ENCODE measurements around the gene PRKD1.
A peak's percentile ranks its signal among the peaks of the same experiment; 100 is the strongest.

Gene PRKD1

DNA sequence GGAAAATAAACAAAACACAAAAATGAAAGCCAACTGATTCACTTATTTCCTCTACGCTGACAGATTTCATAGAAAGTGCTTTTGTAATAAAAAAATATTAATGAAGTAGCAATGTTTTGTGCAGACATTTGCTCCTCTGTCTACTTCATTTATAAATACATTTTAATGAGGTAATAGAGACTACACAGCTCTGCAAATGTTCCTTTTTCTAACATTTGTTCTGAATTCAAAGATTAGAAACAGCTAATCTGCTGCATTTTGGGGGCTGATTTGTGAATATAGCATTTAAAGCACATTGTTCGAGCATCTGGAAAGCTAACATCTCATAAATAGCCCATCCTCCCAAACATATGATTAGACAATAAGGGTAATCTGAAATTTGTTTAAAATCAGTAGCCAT, 97.8 kb downstream of the PRKD1 start:
- no peak for DNase-seq

DNA sequence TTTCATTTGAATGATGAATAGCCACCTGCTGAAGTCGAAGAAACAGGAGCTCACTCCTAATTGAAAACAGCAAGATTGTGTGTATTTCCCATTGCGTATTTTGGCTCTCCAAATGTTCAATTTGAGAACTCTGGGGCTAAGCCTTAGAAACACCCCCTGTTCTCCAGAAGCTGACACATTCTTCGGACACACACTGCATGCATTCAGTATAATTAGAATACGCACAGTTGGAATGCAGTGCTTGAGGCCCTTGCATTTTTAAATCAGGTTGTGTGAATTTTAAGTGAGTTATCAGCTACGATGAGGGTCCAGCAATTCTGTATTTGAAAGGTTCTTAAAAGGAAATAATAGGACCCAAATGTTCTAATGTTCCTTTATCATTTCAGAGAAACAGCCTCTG, 103.8 kb downstream of the PRKD1 start:
- no peak for DNase-seq

DNA sequence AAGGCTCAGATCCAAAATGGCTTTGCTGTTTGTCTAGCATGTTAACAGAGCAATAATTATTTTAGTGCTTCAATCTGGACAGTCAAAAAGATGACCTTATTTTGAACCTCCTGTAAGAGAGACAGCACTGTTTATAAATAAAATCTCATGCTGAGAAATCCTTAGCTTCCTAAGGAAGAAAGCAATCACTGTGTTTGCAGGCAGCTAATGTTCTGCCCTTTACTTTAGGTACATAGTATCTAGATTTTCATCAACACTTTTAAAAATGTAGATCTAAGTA, 105.3 kb downstream of the PRKD1 start:
- DNase-seq = no peak

DNA sequence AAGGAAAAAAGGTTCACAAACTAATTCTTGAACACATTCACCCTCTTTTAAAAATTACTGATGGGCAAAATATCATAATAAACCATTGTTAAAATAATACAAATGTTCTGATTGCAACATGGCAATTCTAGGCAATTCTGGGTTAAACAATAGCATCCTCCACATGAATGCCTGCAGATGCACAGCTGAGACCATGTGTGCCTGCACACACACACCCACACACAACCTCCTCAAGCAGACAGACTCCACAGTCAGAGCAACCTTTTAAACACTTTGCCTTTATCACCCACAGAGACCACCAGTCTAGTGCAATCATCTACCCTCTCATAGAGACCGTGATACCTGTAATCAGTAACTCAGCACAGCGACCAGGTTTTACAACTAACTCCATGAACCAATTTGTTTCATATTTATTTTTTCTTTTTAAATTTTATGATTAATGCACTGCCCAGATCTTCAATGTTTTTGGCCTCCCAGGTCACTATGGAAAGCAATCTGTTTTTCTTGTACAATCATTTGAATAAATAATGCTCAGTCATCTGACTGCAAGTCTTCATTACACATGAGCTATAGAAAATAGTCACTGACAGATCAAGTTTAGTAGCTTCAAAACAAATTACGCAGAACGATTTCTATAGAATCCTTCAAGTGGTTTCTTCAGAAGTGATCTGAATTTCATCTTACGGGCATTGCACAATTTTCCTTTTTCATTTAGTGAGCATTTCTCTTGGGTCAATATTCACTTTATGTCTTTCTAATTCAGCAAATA, 105.8 kb downstream of the PRKD1 start:
- DNase-seq = no peak

DNA sequence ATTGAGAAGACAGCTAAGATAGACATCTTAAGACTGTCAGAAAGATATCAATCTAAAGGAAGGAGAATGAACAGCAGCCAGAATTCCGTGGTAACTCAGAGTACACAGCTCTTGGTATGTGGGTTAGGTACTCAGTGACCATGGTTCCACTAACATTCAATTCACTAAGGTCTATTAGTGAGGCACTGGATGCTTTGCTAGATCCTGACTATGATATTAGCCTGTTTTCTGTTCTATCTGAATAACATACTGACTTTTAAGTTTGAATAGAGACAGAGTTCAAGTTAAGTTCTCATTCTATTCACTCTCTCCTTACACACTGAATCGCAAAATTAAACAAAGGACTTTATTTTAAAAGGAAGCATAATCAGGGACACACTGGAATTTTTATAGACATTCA, 106.4 kb downstream of the PRKD1 start:
- no peak for DNase-seq

- no peak for DNase-seq
Measured at GRCh38 chr14:29820785-29821184, 106.9 kb downstream of the PRKD1 start.

GRCh38 chr14:29817767-29818405, 109.8 kb downstream of the PRKD1 start:
- no peak for DNase-seq

GRCh38 chr14:29815016-29815674, 112.5 kb downstream of the PRKD1 start:
- DNase-seq = no peak

DNA sequence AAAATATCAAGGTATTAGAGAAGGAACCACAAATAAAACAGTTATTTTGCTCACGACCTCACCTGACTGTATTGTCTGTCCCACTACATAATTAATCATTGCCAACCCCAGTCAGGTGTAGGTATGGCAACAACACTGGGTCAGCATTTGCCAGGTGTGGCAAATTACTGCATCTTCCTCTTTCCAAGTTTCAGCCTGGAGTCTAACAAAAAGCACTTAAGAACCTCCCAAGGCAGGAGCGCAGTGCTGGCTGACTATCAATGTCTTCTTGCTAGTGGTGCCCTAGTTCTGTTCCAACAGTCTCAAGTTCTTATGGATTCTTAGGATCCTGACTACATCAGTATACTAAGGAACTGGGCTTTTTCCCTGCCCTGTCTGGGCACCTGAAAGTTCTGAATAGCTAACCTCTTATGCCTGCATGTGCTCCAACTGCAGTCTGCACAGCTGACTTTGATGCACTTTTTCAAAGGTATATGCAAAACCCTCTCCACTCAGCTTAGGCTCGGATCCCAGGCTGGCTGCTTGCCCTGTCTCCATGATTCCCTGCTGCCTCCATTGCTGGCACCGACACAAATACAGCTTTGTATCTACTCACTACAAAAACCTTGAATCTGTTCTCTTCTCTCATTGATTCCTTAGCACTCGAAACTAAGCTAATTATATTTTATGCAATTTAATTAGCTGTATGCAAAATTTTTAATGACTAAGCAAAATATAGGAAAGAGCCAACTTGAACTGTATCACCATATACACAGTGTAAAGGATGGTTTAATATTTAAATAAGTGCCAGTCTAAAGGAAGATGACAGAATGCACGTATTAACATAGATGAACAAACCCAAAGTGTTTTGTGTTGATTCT, 113.3 kb downstream of the PRKD1 start:
- DNase-seq = peak; percentile 82

- DNase-seq = peak; percentile 38
Measured at GRCh38 chr14:29810682-29811081, 117.0 kb downstream of the PRKD1 start.

DNA sequence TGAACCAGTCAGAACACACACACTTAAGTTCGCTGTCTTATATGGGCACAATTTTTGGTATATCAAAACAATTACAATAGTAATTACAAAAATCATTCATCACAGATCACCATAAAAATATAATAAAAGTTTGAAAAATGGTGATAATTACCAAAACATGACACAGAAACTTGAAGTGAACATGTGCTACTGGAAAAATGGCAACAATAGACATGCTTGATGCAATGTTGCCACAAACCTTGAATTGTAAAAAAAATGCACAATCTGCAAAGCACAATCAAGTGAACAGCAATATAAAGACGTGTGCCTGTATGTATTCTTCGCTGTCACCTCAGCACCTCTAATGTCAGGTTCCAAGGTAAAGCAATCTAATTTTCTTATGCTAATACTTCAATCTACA, 117.6 kb downstream of the PRKD1 start:
- DNase-seq = no peak

DNA sequence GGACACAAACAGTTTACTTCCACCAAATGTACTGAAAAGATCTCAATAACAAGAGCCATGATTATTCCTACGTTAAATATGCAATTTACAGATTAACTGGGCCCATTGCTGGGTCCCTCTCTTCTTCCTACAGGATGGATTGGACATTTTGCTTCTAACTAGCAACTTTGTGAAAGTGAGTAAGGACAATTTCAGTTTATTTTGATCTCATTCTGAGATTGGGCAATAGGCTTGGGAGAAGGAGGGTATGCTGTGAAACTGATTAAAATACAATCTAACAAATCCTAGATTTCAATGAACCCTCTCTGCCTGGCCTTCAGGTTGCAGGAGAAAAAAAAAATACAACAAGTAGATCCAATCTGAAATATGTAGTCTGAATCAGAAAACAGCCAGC, 121.5 kb downstream of the PRKD1 start:
- DNase-seq = no peak

- DNase-seq = no peak
Measured at GRCh38 chr14:29805415-29806123, 122.1 kb downstream of the PRKD1 start.

DNA sequence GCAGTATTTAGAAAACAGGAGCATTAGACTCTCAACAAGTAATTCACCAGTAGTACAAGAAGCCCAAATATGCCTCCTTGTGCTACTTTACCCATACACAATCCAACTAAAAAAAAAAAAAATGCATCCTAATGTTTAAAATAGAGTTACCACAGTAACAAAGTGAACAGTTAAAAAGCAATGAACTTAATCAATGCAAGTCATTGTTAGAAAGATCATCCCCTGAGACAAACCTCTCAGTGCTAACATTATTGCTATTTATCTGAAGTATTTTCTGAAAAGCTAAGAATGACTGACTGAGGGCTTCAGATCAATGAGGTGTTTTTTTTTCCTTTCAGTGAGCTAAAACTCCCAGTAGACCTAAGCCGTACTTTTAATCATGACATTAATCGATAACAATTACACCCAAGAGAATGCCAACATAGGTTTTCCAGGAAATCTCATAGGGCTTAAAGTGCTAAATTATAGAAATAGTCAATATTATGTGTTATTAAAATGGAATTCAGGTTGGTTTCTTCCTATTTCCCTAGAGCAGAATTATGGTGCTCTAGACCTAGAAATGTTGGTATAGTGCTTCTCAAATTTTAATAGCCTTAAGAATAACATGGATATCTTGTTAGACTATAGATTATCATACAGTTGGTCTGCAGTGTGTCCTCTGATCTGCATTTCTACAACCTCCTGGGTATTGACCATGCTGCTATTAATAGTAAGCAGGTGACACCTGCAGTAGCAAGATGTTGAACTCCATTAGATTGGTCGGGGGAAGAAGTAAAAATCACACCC, 123.0 kb downstream of the PRKD1 start:
- DNase-seq = no peak

DNA sequence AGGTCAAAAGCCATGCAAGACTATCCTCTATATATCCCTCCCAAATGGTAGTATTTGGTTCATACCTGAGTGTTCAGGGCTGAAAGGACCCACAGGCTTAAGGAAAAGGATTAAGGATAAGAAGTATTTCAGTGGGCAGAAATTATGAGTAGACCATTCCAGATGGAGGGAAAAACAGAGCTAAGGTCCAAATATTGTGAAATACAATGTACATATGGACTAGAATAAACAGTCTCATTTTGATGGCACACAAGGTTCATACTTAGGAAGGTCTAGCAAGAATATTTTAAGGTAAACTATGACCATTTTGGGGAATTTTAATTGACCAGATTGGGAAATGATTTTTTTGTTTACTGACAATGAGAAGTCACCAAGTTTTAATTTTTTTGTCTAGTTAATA, 124.6 kb downstream of the PRKD1 start:
- DNase-seq = no peak

- DNase-seq = no peak
Measured at GRCh38 chr14:29802211-29802610, 125.4 kb downstream of the PRKD1 start.

- no peak for DNase-seq
Measured at GRCh38 chr14:29800961-29801360, 126.7 kb downstream of the PRKD1 start.

- no peak for DNase-seq
Measured at GRCh38 chr14:29799464-29800095, 128.1 kb downstream of the PRKD1 start.

DNA sequence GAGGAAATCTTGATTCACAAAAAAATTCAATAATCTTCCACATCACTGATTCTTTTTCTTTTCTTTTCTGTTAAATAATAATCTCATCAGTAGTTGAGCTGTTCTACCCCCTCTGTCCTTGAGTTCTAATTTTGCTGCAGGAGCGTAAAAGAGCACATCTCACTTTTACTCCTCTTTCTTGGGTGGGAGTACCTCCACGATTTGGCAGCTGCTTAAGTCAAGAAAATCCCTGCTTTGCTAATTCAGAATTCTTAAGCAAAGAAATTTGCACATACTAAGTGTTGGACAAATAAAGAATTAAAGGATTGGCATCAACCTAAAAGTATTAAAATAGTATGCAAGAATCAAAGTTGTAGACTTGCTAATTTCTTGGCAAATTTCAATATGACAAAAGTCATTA, 128.8 kb downstream of the PRKD1 start:
- no peak for DNase-seq

GRCh38 chr14:29798108-29798663, 129.5 kb downstream of the PRKD1 start:
- DNase-seq = no peak

GRCh38 chr14:29796853-29797252, 130.8 kb downstream of the PRKD1 start:
- DNase-seq = no peak

Data from left hindlimb (tissue), 1 donor.